ENCODE results near the gene DLG2. TPM values are rescaled to one million over a fixed set of nuclear protein-coding genes. Genes with fewer than 3 reads are reported as not detected.

Gene DLG2
- total and polyA plus RNA-seq, 12 donors = 1.0 to 14.8 (median 7.4) TPM

DNA sequence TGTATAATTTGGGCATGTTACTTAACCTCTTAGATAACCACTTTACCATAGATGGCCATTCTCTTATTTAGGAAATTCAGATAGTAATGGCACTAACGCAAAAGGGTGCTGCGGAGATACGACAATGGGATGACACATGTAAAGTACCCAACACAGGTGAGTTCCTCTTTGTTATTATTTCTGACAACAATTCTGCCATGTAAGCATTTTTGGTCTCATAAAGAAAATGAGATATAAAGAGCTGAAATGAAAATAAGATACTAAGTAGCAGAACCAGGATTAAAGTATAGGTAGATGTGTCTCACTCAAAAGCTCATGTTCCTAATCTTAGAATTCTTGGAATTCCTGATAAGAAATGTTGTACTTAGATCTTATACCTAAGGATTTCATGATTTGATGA, 2080.8 kb downstream of the DLG2 start:
- no peak for ATAC-seq
- 80 to 83% methylated on average over 3 of the region's 3 CpGs for WGBS, 2 donors
- Histone ChIP-seq H3K36me3 (no peaks in the 10 kb centered on the region), H3K27ac (no peak overlapping the region), H3K27me3 (no peaks in the 10 kb centered on the region), H3K4me3 (no peak overlapping the region), H3K9me3 (no peaks in the 10 kb centered on the region), H3K4me1 (no peaks in the 10 kb centered on the region)
- no peak for DNase-seq
- intact Hi-C loops (cut with DNase I) = no loop called here
- TF ChIP-seq, protein P1, sequence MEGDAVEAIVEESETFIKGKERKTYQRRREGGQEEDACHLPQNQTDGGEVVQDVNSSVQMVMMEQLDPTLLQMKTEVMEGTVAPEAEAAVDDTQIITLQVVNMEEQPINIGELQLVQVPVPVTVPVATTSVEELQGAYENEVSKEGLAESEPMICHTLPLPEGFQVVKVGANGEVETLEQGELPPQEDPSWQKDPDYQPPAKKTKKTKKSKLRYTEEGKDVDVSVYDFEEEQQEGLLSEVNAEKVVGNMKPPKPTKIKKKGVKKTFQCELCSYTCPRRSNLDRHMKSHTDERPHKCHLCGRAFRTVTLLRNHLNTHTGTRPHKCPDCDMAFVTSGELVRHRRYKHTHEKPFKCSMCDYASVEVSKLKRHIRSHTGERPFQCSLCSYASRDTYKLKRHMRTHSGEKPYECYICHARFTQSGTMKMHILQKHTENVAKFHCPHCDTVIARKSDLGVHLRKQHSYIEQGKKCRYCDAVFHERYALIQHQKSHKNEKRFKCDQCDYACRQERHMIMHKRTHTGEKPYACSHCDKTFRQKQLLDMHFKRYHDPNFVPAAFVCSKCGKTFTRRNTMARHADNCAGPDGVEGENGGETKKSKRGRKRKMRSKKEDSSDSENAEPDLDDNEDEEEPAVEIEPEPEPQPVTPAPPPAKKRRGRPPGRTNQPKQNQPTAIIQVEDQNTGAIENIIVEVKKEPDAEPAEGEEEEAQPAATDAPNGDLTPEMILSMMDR (IDR thresholded peaks at IDR 0.05) = no peak

- 70 to 75% methylated on average over 6 of the region's 6 CpGs for WGBS, 2 donors
- no peaks in the 10 kb centered on the region for H3K4me1 ChIP-seq
- intact Hi-C loops (cut with DNase I) = no loop called here
- no peak overlapping the region for H3K4me3 ChIP-seq
- ATAC-seq (no peak), DNase-seq (no peak)
- no peak overlapping the region for H3K27ac ChIP-seq
- H3K36me3 ChIP-seq = no peaks in the 10 kb centered on the region
- H3K27me3 ChIP-seq = no peaks in the 10 kb centered on the region
- TF ChIP-seq, protein P1 (IDR thresholded peaks at IDR 0.05) = no peak
- no peaks in the 10 kb centered on the region for H3K9me3 ChIP-seq
These were observed 2081.5 kb downstream of the DLG2 start for GRCh38 chr11:83545494-83546260.

DNA sequence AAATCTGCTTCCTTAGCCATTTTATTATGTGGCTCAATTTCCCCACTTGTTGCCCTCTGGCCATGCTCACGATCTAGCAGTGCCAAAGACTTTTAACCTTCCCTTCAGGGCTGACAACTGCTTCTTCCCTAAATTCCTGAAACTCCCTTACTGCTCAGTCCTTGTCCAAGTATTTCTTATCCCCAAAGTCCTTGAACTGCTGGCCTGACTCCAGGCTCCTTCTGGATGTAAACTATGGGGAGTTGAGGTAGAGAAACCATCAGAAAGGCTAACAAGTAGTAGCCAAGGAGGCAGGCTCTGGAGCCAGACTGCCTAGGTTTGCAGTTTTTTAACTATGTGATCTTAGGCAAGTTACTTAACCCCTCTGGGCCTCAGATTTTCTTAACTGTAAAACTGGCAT, 2082.3 kb downstream of the DLG2 start:
- TF ChIP-seq, protein P1 (IDR thresholded peaks at IDR 0.05) = no peak
- H3K9me3 ChIP-seq = no peaks in the 10 kb centered on the region
- H3K36me3 ChIP-seq = no peaks in the 10 kb centered on the region
- DNase-seq (no peak), ATAC-seq (no peak)
- no peaks in the 10 kb centered on the region for H3K27me3 ChIP-seq
- intact Hi-C loops (cut with DNase I) = no loop called here
- no peaks in the 10 kb centered on the region for H3K4me1 ChIP-seq
- 67% methylated on average over 1 of the region's 1 CpG for WGBS, 2 donors
- no peak overlapping the region for H3K4me3 ChIP-seq
- no peak overlapping the region for H3K27ac ChIP-seq

GRCh38 chr11:83543706-83544439, 2083.3 kb downstream of the DLG2 start:
- TF ChIP-seq, protein P1 (IDR thresholded peaks at IDR 0.05) = no peak

More at GRCh38 chr11:83543706-83544439, 2083.3 kb downstream of the DLG2 start:
- Histone ChIP-seq H3K36me3 (no peaks in the 10 kb centered on the region), H3K4me3 (no peak overlapping the region), H3K4me1 (no peaks in the 10 kb centered on the region), H3K9me3 (no peaks in the 10 kb centered on the region), H3K27ac (no peak overlapping the region), H3K27me3 (no peaks in the 10 kb centered on the region)
- 70 to 78% methylated on average over 3 of the region's 3 CpGs for WGBS, 2 donors
- intact Hi-C loops (cut with DNase I) = no loop called here
- no peak for DNase-seq
- no peak for ATAC-seq

Measured in heart right ventricle (tissue), 16 donors.